GM12873 (cell line): ENCODE results near the gene SETD2.

ENCODE experiments used
- CTCF ChIP-seq: IDR thresholded peaks from 2 replicates; pipeline ENCODE4 v1.5.1; 2012; ENCODE audit warnings: low read depth, mild to moderate bottlenecking, moderate library complexity, low read length, control low read depth; ENCODE audit not compliant: insufficient read depth; ENCODE audit errors: missing control alignments

SETD2 gene

GRCh38 chr3:47028667-47029066 lies 135.2 kb downstream of the SETD2 start:
- TF ChIP-seq CTCF = no peak

GRCh38 chr3:47028146-47028545 lies 135.8 kb downstream of the SETD2 start:
- no peak for TF ChIP-seq CTCF

- no peak for TF ChIP-seq CTCF
Measured at GRCh38 chr3:47024932-47025331, 139.0 kb downstream of the SETD2 start.

GRCh38 chr3:47022641-47023071 lies 141.3 kb downstream of the SETD2 start:
- TF ChIP-seq CTCF = no peak

- TF ChIP-seq CTCF = no peak
Measured at GRCh38 chr3:47020311-47020710, 143.6 kb downstream of the SETD2 start.

- TF ChIP-seq CTCF = no peak
Measured at GRCh38 chr3:47019201-47019600, 144.7 kb downstream of the SETD2 start.

- no peak for TF ChIP-seq CTCF
Measured at GRCh38 chr3:47018269-47018611, 145.7 kb downstream of the SETD2 start.

- TF ChIP-seq CTCF = no peak
Measured at GRCh38 chr3:47017504-47018268, 146.2 kb downstream of the SETD2 start.
